ENCODE results near the gene FBRSL1. TPM values are rescaled to one million over a fixed set of nuclear protein-coding genes. Genes with fewer than 3 reads are reported as not detected.

The FBRSL1 gene
- polyA plus RNA-seq, 1 of the 3 experiments (the other 2 are of a cell fraction), result 5.5 TPM

DNA sequence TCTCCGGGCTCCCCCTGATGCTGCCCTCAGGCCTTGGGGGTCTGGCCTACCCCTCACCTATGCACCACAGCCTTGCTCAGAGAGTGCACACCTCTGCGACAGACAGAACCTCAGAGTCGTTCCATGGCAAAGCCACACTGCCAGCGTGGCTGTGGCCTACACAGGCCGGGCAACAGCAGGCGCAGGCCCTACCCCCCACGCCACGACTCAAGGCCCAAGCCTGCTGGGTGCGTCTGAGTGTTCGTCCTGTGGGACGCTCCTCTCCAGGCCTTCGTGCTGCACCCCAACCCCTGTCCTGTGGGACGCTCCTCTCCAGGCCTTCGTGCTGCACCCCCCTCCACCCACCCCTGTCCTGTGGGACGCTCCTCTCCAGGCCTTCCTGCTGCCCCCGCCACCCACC is 66.3 kb downstream of the FBRSL1 start:
- 92% methylated on average over 9 of the region's 16 CpGs for WGBS (ENCODE audit: low lambda C conversion rate)
- peaks cover 6% of the 10 kb centered on the region for H4K20me1 ChIP-seq (ENCODE audit: insufficient read depth)

More for the DNA sequence above, 66.3 kb downstream of the FBRSL1 start:
- Histone ChIP-seq H3K9me3 (no peaks in the 10 kb centered on the region), H3K27me3 (ENCODE audit: insufficient read depth) (no peaks in the 10 kb centered on the region), H3K27ac (ENCODE audit: low read depth in 2 of 2, low read length in 1 of 2) (no peak overlapping the region), H3K4me1 (ENCODE audit: control insufficient read depth in 1 of 2, insufficient read depth in 2 of 2, low read depth in 1 of 2, low read length in 1 of 2) (peaks cover 0 to 4% of the 10 kb centered on the region in 2 experiments; a peak in 1 of 4 replicates), H2AFZ (ENCODE audit: low read depth) (no peak overlapping the region), H3K36me3 (replicated peaks in 1 of 2; ENCODE audit: control insufficient read depth in 1 of 2, insufficient read depth in 2 of 2, low read length in 1 of 2) (no peaks in the 10 kb centered on the region), H3K4me2 (no peak overlapping the region), H3K79me2 (ENCODE audit: insufficient read depth) (no peaks in the 10 kb centered on the region), H3K9ac (no peak overlapping the region), H3K9me2 (no peaks in the 10 kb centered on the region), H3K4me3 (ENCODE audit: low read depth in 2 of 2, low read length in 1 of 2) (no peak overlapping the region), H3F3A (replicated peaks; ENCODE audit: insufficient read depth) (no peaks in the 10 kb centered on the region)
- ChIA-PET POLR2A (no interaction called here), CTCF (interaction anchor here (1.8 to 3.8 kb wide), 2 partner anchors 10 to 140 kb away, joined by 4 to 27 read pairs; no protein-coding TSS in a partner anchor)
- DNase-seq, result no peak
- TF ChIP-seq FOXJ3 (CRISPR knock-in tag; IDR thresholded peaks at IDR 0.05) (no peak), RFX5 (IDR thresholded peaks at IDR 0.05; ENCODE audit: low read length) (no peak), TAF1 (IDR thresholded peaks at IDR 0.05; ENCODE audit: borderline replicate concordance, low read depth, low read length) (no peak), GABPA (IDR thresholded peaks at IDR 0.05; ENCODE audit: low read depth) (no peak), SIN3A (IDR thresholded peaks at IDR 0.05; ENCODE audit: borderline replicate concordance, low read depth, low read length) (no peak), REST (IDR thresholded peaks at IDR 0.05; ENCODE audit: low read depth, low read length) (no peak), TCF12 (IDR thresholded peaks at IDR 0.05) (no peak), FOXM1 (IDR thresholded peaks at IDR 0.05; ENCODE audit: low read depth) (no peak), RCOR1 (IDR thresholded peaks at IDR 0.05; ENCODE audit: low read length) (no peak), IRF3 (IDR thresholded peaks at IDR 0.05; ENCODE audit: low read depth, low read length) (no peak), FOSL2 (IDR thresholded peaks at IDR 0.05; ENCODE audit: borderline replicate concordance, low read depth) (no peak)

Data from SK-N-SH (cell line).